Measurements from ENCODE around the gene C3orf70.

The C3orf70 gene

GRCh38 chr3:185042312-185043050 lies 110.4 kb downstream of the C3orf70 start:
- no peak for DNase-seq

DNA sequence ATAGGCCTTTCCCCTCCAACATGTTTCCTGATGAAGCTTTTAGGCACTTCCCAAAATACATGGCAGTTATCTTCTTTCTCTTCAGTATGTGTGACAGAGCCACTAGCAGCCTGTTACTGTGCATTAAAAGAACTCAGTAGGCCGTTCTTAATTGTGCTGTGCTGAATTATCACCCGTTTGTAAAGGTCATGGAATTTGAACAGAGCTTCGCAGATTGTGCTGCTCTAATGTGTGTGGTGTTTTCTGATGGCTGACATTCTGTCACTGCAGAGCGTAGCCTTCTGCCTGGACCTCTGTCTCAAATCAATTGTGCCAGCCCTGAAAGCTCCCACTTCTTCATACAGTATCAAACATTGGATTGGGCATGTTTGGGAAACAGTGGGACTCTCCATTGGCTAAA lies 111.3 kb downstream of the C3orf70 start:
- DNase-seq, result no peak

DNA sequence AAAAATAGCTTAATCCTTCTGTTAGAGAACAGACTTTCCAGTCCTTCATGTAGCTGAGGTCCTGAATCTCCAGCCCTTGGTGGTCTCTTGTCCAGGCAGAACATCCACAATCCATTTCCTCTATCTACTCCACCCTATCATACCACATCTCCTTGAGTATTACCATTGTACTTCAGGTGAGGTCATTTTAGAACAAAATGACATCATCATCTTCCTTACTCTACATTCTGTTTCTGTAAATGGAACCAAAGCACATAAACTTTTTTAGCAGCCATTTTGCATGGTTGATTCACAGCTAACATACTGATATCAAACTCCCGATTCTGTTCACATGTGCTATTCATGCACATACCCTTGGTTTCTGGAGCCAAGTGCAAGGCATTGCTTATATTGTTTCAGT lies 112.4 kb downstream of the C3orf70 start:
- no peak for DNase-seq

DNA sequence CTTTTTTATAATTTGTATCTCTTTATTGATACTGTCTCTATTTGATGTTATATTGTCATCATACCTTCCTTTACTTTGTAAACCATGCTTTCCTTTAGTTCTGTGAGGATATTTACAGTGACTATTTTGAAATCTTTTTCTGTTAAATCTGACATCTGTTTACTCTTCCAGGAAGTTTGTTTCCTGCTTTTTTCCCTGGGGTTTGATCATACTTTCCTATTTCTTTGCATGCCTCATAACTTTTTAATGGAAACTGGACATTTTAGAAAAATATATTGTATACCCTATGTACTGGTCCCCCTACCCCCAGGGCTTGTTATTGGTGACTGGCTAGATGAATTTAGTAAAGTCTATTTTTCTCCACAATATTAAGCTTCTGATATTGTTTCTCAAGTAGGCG lies 115.1 kb downstream of the C3orf70 start:
- DNase-seq, result no peak

- no peak for DNase-seq
Observed at GRCh38 chr3:185030951-185031350, 121.9 kb downstream of the C3orf70 start.

GRCh38 chr3:185030399-185030798 lies 122.5 kb downstream of the C3orf70 start:
- no peak for DNase-seq

DNA sequence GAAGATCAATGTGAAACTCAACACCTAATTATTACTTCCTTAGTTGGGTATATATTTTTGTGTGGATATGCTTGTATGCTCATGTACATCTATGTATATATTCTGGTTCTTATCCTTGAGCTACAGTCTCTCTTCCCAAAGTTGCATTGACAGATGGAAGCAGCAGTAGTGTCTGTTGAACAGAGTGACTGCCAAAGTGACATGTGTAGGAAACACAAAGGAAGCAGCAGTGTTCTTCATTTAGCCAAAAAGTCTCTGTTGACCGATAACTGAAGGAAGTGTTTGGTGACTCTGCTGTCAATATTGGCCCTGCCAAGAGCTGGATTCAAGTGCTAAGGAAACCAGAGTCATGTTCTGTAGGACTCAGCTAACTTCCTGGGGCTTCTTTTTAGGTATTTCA lies 123.8 kb downstream of the C3orf70 start:
- no peak for DNase-seq

DNA sequence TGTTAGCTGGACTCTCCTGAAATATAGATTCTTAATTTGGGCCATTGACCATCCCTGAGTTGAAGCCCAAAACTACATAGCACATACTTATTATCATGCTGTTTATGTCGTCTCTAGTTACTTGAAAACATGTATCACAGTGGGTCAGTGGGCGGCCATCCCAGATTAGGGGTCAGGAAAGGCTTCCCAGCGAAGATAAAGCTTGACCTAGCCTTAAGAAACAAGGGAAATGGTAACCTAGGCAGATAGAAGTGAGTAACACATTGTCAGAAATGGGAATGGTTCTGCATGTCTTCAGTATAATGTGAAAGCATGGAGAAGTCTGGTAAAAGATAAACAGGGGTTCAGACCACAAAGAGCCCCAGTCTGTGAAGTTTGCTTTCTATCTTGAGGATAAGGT lies 124.7 kb downstream of the C3orf70 start:
- DNase-seq, result no peak
